KOPT-K1 (cell line): ENCODE measurements around the gene PIM2.
A peak's percentile ranks its signal among the peaks of the same experiment; 100 is the strongest.

ENCODE experiments used
- H3K27ac ChIP-seq: fragments of 200-600 bp; sonication (generic); 2 replicates; pipeline ENCODE4 v1.5.1; 2016; ENCODE audit warnings: antibody characterized with exemption, mild to moderate bottlenecking, low read depth, low read length; ENCODE audit not compliant: poor library complexity, severe bottlenecking
- H3K36me3 ChIP-seq: fragments of 200-600 bp; sonication (generic); 2 replicates; pipeline ENCODE4 v1.5.1; 2017; ENCODE audit warnings: antibody characterized with exemption, mild to moderate bottlenecking, low read length, moderate library complexity; ENCODE audit not compliant: insufficient read depth
- H3K9me3 ChIP-seq: fragments of 200-600 bp; sonication (generic); 2 replicates; pipeline ENCODE4 v1.5.1; 2017; ENCODE audit warnings: antibody characterized with exemption, low read length, mild to moderate bottlenecking; ENCODE audit not compliant: insufficient read depth, poor library complexity, severe bottlenecking

The PIM2 gene

DNA sequence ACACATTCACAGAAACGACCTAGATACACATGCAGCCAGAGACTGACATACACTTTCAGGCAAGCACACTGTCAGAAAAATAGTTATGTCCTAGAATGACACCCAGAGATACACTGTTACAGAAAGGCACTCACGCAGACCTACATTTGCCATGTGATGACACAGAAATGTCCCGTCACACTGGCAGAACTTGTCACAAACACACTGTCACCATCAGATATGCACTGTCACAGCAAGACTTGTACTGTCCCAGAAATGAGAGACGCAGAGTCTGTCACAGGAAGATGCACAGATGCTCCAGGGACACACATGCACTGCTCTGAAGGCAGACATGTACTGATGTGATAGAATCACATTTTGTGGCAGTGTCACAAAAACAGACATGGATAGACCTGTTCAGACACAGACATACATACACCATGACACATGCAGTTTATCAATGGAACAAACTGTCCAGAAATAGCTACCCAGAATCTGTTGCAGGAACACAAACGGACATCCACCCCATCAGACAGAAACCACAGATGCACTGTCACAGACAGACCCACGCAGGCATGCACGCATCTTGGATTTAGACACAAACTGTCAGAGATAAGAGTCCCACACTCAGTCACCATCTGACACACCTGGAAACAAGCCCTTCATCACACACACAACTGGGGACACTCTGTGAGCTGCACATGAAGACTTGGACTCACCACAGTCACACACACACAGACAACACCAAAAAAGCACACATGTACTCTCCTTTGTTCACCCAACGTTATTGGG, 1.3 kb upstream of the PIM2 start:
- Histone ChIP-seq H3K9me3 (no peaks in the 10 kb centered on the region), H3K27ac (no peak overlapping the region), H3K36me3 (peaks cover 27% of the 10 kb centered on the region; the same call in 1 of the 2 replicates)

DNA sequence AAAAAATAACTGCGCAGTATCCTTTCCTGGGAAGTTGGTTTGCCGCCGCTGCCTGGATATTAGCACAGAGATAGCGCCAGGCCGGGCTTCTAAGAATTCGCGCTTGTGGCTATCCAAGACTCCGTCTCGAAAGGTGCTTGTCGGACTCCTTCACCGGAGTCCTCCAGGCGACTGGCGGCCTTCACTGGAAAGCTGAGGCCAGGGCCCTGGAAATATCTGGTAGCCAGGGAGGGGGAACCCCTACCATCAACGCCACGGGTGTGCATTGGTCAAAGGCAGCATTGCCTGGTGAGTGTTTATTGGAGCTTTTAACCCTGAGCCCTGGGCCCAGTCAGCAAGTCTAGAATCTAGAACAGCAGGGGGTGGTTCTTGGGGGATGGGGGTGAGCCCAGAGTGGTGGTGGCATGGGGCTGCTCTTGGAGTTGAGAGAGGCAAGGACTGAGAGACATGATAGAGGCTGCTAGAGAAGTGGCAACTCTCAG, 577 bp upstream of the PIM2 start:
- Histone ChIP-seq H3K27ac (peak overlapping the region; percentile 36), H3K36me3 (peaks cover 26% of the 10 kb centered on the region; the same call in 1 of the 2 replicates), H3K9me3 (no peaks in the 10 kb centered on the region)

DNA sequence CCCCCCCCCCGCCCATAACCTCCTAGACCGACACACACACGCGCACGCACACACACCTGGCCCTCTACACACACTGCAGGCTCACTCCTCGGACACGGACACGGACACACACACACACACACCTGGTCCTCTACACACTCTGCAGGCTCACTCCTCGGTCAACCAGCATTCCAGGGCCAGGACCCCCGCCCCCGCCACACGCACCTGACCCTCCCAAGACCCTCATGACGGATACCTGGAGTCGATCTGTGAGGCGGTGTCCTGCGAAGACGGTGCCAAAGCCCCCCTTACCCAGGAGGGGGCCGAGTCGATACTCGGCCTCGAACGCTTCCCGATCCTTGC, 552 bp downstream of the PIM2 start:
- peaks cover 25% of the 10 kb centered on the region; the same call in 1 of the 2 replicates for H3K36me3 ChIP-seq
- no peaks in the 10 kb centered on the region for H3K9me3 ChIP-seq
- peak overlapping the region; percentile 63 for H3K27ac ChIP-seq

DNA sequence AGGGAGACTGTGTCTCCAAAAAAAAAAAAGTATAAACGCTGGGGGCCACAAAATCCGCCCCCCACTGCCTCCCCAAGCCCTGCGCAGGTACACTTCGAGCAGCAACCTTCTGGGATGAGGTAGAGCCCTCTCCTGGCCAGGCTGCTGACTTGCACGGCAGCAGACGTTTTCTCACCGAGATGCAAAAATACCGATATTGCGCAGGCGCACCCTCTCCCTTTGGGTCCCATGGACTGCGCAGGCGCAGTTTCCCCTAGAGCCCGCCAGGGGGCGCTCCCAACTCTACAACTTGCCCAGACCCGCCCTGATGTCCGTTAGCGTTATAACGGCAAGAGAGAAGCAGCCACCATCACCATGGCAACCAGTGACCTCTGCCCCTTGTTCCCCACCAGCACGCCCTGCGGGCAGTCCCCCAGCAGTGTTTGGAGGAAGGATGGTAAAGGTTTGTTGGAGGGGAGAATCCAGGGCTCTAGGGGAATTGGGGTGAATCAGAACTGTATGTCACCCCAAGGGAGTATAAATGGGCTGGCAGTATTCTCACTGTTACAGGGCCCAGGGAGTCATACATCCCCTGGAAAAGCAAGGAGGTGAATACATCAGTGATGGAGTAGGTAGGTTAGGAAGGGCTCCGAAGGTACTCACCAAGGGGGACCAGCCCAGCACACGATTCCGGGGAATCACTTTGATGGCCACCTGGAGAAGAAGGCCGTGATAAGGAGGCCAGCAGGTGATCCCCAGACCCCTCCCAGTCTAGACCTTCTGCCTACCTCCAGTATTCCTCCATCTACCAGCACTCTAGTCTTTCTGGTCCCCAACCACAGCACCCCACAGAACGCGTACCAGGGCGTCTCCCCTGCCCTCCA, 1.5 kb downstream of the PIM2 start:
- Histone ChIP-seq H3K27ac (peak overlapping the region; percentile 47), H3K9me3 (no peaks in the 10 kb centered on the region), H3K36me3 (peaks cover 19% of the 10 kb centered on the region; the same call in 1 of the 2 replicates)

DNA sequence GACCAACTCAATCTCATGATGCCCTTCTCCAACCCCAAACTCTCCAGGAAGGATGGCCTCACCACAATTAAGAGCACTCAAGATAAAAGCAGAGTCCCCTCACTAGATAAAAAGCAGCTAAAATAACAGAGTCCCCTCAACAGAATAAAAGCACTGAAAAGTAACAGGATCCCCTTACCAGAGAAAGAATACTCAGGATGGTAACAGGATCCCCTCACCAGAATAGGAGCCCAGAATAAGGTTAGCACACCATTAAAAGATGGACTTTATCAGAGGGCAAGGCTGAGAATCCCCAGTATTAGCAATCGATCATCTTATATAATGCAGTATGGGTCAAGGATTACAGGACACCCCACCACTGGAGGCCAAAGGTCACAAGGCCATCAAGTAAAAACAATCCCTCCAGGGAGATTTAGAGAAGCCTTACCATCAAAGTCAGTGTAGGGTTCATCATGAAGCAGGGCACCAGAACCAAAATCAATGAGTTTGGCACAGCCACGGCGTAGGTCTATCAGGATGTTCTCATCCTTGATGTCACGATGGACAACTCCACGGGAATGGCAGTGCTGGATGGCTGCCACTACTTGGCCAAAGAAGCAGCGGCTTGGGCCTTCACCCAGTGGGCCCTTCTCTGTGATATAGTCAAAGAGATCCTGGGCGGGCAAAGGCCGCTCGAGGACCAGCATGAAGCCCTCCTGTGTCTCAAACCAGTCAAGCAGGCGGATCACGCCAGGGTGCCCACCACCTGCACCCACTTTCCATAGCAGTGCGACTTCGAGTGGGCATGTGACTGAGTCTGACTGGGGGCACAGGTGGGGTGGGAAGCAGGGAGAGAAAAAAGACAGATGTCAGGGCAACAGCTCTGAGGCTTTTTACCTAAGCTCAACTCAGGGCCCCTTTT, 4.0 kb downstream of the PIM2 start:
- H3K9me3 ChIP-seq, result no peaks in the 10 kb centered on the region
- peaks cover 19% of the 10 kb centered on the region; the same call in 1 of the 2 replicates for H3K36me3 ChIP-seq
- H3K27ac ChIP-seq, result no peak overlapping the region

DNA sequence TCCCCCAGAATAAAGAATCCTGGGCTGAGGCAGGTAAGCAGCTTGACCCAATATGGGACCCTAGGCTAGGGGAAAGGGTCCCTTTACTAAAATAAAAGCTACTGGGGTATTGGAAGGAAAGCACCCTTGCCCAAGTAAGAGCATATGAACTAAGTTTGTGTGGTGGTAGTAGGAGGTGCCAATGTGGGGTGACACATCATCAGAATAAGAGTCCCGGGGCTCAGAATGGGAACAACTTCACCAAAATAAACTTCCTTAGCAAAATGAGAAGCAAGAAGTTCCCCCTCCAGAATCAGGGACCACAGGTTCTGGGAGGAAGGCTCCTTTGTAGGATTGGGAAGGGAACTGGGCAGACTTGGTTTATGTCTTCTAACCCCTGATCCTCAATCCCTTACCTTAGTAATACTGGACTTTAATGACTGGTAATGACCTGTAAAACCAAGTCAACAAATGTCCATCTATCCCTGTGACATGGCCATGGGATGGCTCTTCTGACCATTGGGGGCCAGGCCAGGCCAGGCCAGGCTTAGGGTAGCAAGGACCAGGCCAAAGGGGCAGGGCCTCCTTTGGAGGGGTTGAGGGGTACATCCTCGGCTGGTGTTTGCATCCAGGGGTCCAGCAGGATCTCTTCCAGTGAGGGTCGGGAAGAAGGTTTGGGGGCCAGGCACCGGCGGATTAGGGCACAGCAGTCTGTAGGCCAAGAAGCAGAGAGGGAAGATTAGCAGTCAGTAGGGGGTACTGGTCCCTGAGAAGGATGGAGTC, 5.0 kb downstream of the PIM2 start:
- H3K9me3 ChIP-seq, result no peaks in the 10 kb centered on the region
- no peak overlapping the region for H3K27ac ChIP-seq
- H3K36me3 ChIP-seq, result peaks cover 19% of the 10 kb centered on the region; the same call in 1 of the 2 replicates

DNA sequence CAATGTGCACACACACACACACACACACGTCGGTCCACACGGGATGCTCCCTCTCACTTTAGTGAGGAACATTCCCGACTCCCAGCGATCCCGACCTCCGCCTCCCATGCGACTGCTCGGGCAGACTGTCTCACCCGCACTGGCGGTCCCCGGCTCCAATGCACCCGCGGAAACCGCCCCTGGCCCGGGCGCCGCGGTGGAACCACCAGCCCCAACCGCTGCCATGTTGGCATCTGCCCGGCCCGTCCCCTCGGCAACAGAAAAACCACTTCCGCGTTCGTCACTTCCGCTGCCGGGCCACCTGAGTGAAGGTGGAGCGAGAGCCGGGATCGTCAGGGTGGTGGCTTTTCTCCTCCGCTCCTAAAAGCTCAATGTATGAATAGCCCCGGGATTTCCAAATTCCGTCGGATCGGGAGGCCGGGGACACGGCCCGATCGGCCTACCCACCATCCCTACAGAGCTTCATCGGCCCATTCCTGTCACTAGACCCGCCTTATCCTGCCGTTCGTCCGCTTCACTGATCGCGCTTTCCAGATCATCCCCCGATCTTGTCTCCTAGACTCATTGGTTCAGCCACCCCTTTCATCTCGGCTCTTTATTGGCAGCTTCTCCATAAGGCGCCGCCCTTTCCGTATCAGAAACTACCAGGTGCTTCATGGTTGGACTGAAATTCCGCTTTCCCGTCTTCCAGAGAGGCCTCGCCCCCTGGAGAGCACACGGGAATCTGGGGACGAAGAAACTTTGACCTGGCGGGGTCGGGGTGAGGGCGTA, 7.2 kb downstream of the PIM2 start, which contains the start of gene SLC35A2:
TSS of gene SLC35A2 (minus strand) at position 235 of the 771 bp plus-strand sequence. CDS start at position 225, 10 bp downstream.
- Histone ChIP-seq H3K27ac (peak within 1 kb of the TSS; percentile 78), H3K36me3 (peaks cover 21% of the 10 kb centered on the region; the same call in 1 of the 2 replicates), H3K9me3 (no peaks in the 10 kb centered on the region)

DNA sequence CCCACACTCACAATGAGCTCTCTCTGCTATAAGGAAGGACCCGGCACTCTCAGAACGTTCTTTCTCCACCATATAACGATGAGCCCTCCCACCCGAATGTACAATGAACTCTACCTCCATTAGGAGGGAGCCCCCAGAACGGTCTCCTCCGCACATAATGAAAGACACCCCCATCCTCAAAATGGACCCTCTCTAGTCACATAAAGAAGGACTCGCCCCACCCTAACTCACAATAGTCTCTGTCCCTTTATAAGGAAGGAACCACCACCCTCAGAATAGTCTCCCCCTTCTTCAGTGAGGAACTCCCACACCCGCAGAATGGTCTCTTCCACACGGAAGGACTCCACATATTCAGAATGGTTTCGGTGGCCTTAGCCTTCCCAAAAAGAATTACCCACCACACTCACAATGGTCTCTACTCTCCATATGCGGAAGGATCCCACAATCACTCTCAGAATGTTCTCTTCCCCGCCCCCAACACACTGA, 7.9 kb downstream of the PIM2 start:
- H3K9me3 ChIP-seq, result no peaks in the 10 kb centered on the region
- peaks cover 27% of the 10 kb centered on the region; the same call in 1 of the 2 replicates for H3K36me3 ChIP-seq
- H3K27ac ChIP-seq, result peak overlapping the region; percentile 78

DNA sequence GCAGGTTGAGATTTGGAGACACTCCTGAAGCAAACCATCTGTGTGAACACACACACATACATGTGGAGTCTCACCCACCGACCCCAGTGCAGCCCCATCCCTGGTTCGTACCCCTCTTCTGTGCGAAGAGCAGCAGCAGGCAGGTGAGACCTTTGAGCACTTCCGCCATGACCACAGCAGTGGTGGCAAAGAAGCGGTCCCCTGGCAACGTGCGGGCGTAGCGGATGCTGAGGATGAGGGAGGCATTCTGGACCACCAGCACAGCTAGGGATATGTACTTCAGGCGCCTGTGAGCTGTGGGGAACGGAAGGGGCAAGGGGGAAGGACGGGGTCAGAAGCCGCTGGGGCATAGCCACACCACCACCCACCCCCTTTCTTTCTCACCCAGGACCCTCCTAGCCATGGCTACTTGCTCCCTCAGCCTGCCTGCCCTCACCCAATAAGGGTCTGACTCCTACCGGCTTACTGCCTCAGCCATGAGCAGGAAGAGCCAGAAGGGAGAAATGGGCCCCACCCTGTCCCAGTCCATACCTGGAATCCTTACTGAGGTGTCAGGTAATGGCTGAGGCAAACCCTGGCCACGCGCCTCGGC, 9.0 kb downstream of the PIM2 start:
- H3K27ac ChIP-seq, result no peak overlapping the region
- H3K9me3 ChIP-seq, result no peaks in the 10 kb centered on the region
- H3K36me3 ChIP-seq, result peaks cover 30% of the 10 kb centered on the region; the same call in 1 of the 2 replicates

DNA sequence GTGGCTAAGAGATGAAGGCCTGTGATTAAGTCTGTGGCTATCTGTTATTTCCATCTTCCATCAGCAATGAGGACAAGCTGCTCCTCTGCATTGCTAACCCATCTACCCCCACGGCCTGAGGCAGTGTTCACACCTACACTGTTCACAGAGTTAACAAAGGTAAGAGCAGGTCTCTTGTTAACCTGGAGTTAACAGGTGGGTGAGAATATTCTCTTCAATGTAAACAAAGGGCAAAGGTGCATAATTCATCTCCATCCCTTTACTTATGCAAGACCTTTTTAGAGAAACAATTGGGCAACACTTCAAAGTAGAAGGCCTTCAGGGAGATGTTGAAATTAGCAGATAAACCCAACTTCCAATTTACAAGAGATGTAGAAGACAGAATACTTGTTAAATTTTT, 10.2 kb downstream of the PIM2 start:
- no peaks in the 10 kb centered on the region for H3K9me3 ChIP-seq
- H3K27ac ChIP-seq, result no peak overlapping the region
- H3K36me3 ChIP-seq, result peaks cover 32% of the 10 kb centered on the region

DNA sequence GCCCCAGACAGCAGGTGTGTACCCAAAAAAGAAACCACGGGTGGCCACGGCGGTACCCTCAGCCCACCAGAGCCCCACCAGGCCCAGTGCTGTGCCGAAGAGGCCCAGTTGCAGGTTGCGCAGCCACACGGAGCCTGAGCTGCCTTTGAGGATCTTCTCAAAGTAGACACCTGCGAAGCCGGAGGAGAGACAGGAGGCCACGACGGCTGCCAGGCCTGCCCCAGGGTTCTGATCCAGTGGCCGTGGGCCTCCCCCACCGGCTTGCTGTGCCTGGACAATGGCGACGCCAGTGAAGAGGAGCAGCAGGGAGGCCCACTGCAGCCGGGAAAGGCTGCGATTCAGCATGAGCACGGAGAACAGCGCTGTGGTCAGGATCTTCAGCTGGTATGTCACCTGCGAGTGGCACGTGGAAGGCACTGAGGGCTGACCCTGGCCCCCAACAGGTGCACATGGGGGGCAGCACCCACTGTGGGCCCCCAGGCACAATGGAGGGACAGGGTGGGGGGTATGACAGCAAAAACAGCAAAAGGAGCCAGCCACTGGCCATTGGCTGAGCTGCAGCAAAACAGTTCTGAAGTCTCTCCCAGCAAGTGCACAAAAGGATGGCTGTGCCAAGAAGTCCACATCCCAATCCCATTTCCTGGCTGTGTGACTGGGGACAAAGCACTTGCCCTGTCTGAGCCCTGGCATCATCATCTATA, 13.6 kb downstream of the PIM2 start:
- Histone ChIP-seq H3K36me3 (peaks cover 60% of the 10 kb centered on the region), H3K27ac (no peak overlapping the region)

DNA sequence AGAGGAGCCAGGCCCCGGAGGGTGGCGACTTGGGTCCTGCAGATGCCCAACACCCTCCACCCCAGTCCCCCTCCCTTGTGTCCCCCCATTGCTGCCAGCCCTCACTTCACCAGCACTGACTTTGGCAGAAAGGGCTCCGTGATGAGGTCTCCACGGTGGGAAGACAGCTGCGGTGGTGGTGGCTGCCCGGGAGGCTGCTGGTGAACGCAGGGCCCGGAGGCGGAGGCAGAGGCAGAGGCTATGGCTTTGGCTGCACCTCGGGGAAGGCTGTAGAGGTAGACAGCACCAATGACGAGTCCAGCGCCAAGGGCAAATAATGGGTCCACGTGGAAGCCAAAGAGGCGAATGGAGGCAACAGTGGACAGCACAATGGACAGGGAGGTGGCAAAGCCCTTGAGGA, 14.2 kb downstream of the PIM2 start:
- peaks cover 62% of the 10 kb centered on the region for H3K36me3 ChIP-seq
- no peaks in the 10 kb centered on the region for H3K9me3 ChIP-seq
- no peak overlapping the region for H3K27ac ChIP-seq

More for the DNA sequence above, 13.6 kb downstream of the PIM2 start:
- H3K9me3 ChIP-seq, result no peaks in the 10 kb centered on the region
